ENCODE results near the gene PYGM.

- TF ChIP-seq TAF1 (IDR thresholded peaks at IDR 0.05; ENCODE audit: low read depth): no peak
- no peak for TF ChIP-seq CEBPB (IDR thresholded peaks at IDR 0.05)
- TF ChIP-seq EGR1 (IDR thresholded peaks at IDR 0.05): no peak
- TF ChIP-seq CREB1 (IDR thresholded peaks at IDR 0.05; ENCODE audit: low read depth): no peak
- TF ChIP-seq NFIC (IDR thresholded peaks at IDR 0.05): no peak
- no peak for TF ChIP-seq YY1 (IDR thresholded peaks at IDR 0.05; ENCODE audit: low read depth)
- no peak for TF ChIP-seq ZBTB7A (IDR thresholded peaks at IDR 0.05; ENCODE audit: low read depth)
- no peak for TF ChIP-seq EP300 (IDR thresholded peaks at IDR 0.05; ENCODE audit: borderline replicate concordance)
- no peak for TF ChIP-seq MAX (IDR thresholded peaks at IDR 0.05)
- TF ChIP-seq REST (IDR thresholded peaks at IDR 0.05; ENCODE audit: low read depth): no peak
- no peak for TF ChIP-seq TEAD4 (IDR thresholded peaks at IDR 0.05)
- no peak for TF ChIP-seq TCF12 (IDR thresholded peaks at IDR 0.05; ENCODE audit: low read depth)
These were observed 25.2 kb upstream of the PYGM start for GRCh38 chr11:64784813-64785581.
